ENCODE results near the gene TMPRSS7.

TMPRSS7 gene, protein sequence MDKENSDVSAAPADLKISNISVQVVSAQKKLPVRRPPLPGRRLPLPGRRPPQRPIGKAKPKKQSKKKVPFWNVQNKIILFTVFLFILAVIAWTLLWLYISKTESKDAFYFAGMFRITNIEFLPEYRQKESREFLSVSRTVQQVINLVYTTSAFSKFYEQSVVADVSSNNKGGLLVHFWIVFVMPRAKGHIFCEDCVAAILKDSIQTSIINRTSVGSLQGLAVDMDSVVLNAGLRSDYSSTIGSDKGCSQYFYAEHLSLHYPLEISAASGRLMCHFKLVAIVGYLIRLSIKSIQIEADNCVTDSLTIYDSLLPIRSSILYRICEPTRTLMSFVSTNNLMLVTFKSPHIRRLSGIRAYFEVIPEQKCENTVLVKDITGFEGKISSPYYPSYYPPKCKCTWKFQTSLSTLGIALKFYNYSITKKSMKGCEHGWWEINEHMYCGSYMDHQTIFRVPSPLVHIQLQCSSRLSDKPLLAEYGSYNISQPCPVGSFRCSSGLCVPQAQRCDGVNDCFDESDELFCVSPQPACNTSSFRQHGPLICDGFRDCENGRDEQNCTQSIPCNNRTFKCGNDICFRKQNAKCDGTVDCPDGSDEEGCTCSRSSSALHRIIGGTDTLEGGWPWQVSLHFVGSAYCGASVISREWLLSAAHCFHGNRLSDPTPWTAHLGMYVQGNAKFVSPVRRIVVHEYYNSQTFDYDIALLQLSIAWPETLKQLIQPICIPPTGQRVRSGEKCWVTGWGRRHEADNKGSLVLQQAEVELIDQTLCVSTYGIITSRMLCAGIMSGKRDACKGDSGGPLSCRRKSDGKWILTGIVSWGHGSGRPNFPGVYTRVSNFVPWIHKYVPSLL

DNA sequence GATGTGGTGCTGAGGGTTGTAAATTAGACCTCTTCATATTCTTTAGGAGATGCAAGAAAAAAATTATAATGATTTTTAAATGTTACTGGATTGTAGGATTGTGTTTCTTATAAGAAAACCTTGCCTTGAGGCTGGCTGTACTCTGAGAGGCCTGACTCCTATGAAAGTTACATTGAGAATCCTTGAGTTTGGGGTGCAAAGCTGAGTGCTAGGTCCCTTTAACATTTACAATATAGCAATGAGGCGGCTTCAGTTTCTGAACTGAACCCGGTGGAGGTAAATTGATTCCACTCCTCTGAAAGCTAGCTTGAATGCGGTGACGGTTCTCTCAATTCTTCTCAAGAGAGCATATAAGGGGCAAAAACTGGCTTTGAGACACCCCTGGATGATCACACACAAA, at the start of gene TMPRSS7:
TMPRSS7 (plus strand) TSS at position 301 of the 400 bp plus-strand sequence. CDS start 110 bp downstream, outside the sequence.
- Histone ChIP-seq H3K36me3 (ENCODE audit: control insufficient read depth in 2 of 2, insufficient read depth in 2 of 2, low read length in 2 of 2) (no peaks in the 10 kb centered on the region), H3K4me1 (ENCODE audit: control insufficient read depth in 2 of 2, insufficient read depth in 2 of 2, low read length in 2 of 2) (no peaks in the 10 kb centered on the region), H3K27ac (ENCODE audit: low read depth in 2 of 2, low read length in 2 of 2) (no peak within 1 kb of the TSS), H3K9me3 (ENCODE audit: control insufficient read depth in 2 of 2, low read length in 2 of 2) (no peaks in the 10 kb centered on the region), H3K4me3 (ENCODE audit: low read length in 2 of 2) (no peak within 1 kb of the TSS), H3K27me3 (ENCODE audit: control insufficient read depth in 2 of 2, insufficient read depth in 2 of 2, low read length in 2 of 2) (no peaks in the 10 kb centered on the region), H3K9ac (ENCODE audit: low read depth in 1 of 2, low read length in 2 of 2) (no peak within 1 kb of the TSS)

DNA sequence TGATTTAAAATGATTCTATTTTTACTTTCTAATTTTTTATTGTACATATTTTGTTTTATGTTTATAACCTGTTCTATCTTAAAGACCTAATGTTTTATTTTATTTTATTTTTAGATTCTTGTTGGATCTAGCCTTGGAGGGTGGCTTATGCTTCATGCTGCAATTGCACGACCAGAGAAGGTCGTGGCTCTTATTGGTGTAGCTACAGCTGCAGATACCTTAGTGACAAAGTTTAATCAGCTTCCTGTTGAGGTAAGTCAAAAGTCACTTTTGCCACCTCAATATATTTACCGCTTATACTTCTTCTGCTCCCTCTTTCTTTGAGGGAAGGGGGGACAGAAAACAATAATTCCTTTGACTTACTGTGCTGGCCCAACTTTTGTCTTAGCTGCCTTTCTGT, 47.7 kb upstream of the TMPRSS7 start:
- Histone ChIP-seq H3K9ac (ENCODE audit: low read depth in 1 of 2, low read length in 2 of 2) (no peak overlapping the region), H3K36me3 (ENCODE audit: control insufficient read depth in 2 of 2, insufficient read depth in 2 of 2, low read length in 2 of 2) (peaks cover 12 to 18% of the 10 kb centered on the region in 2 donors), H3K27ac (ENCODE audit: low read depth in 2 of 2, low read length in 2 of 2) (no peak overlapping the region), H3K27me3 (ENCODE audit: control insufficient read depth in 2 of 2, insufficient read depth in 2 of 2, low read length in 2 of 2) (no peaks in the 10 kb centered on the region), H3K9me3 (ENCODE audit: control insufficient read depth in 2 of 2, low read length in 2 of 2) (no peaks in the 10 kb centered on the region), H3K4me3 (ENCODE audit: low read length in 2 of 2) (no peak overlapping the region), H3K4me1 (ENCODE audit: control insufficient read depth in 2 of 2, insufficient read depth in 2 of 2, low read length in 2 of 2) (peaks cover 0 to under 1% of the 10 kb centered on the region in 2 donors)

DNA sequence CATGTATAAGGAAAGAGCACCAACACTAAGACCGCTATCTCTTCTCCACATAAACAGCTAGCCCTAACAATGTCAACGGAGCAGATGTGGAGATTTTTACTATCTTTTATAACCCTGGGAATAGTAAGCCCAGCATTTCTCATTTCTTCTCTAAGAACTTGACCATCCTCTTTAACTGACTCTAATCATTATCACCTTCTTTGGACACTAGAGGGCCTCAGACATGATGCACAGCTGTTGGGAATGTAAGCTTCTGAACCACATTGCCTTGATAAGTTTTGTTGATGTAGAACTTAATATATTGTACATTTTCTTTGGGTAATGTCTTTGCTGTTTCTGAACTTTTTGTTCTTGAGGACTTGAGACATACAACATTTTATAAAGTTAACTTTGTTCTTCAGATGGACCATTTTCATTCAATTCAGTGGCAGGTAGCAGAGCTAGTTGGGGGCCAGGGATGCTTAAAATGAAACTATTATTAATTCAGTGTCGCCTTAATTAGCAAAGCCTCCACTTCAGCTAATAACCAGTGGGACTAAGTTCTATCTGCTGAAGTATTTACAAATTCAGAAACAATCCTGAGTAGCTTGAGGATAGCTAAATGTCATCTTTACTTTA, 45.4 kb upstream of the TMPRSS7 start:
- no peaks in the 10 kb centered on the region for H3K9me3 ChIP-seq (ENCODE audit: control insufficient read depth in 2 of 2, low read length in 2 of 2)
- H3K4me3 ChIP-seq (ENCODE audit: low read length in 2 of 2) = no peak overlapping the region
- H3K36me3 ChIP-seq (ENCODE audit: control insufficient read depth in 2 of 2, insufficient read depth in 2 of 2, low read length in 2 of 2) = peaks cover 15 to 18% of the 10 kb centered on the region in 2 donors
- H3K27ac ChIP-seq (ENCODE audit: low read depth in 2 of 2, low read length in 2 of 2) = no peak overlapping the region
- H3K4me1 ChIP-seq (ENCODE audit: control insufficient read depth in 2 of 2, insufficient read depth in 2 of 2, low read length in 2 of 2) = no peaks in the 10 kb centered on the region
- H3K9ac ChIP-seq (ENCODE audit: low read depth in 1 of 2, low read length in 2 of 2) = no peak overlapping the region
- no peaks in the 10 kb centered on the region for H3K27me3 ChIP-seq (ENCODE audit: control insufficient read depth in 2 of 2, insufficient read depth in 2 of 2, low read length in 2 of 2)

DNA sequence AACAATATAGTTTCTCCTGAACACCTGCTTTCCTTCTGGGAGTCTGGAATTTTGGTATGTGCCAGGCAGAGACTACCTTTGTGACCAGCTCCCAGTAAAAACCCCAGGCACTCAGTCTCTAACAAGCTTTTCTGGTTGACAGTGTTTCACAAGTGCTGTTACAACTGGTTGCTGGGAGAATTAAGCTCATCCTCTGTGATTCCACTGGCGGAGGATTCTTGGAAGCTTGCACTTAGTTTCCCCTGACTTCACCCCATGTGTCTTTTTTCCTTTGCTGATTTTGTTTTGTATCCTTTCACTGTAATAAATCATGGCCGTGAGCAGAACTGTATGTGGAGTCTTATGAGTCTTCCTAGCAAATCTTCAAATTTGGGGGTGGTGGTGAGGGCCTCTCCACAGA, 41.5 kb upstream of the TMPRSS7 start:
- H3K4me1 ChIP-seq (ENCODE audit: control insufficient read depth in 2 of 2, insufficient read depth in 2 of 2, low read length in 2 of 2) = no peaks in the 10 kb centered on the region
- peaks cover 6 to 9% of the 10 kb centered on the region in 2 donors for H3K36me3 ChIP-seq (ENCODE audit: control insufficient read depth in 2 of 2, insufficient read depth in 2 of 2, low read length in 2 of 2)
- H3K27ac ChIP-seq (ENCODE audit: low read depth in 2 of 2, low read length in 2 of 2) = no peak overlapping the region
- H3K9ac ChIP-seq (ENCODE audit: low read depth in 1 of 2, low read length in 2 of 2) = no peak overlapping the region
- H3K9me3 ChIP-seq (ENCODE audit: control insufficient read depth in 2 of 2, low read length in 2 of 2) = no peaks in the 10 kb centered on the region
- no peaks in the 10 kb centered on the region for H3K27me3 ChIP-seq (ENCODE audit: control insufficient read depth in 2 of 2, insufficient read depth in 2 of 2, low read length in 2 of 2)
- H3K4me3 ChIP-seq (ENCODE audit: low read length in 2 of 2) = no peak overlapping the region

DNA sequence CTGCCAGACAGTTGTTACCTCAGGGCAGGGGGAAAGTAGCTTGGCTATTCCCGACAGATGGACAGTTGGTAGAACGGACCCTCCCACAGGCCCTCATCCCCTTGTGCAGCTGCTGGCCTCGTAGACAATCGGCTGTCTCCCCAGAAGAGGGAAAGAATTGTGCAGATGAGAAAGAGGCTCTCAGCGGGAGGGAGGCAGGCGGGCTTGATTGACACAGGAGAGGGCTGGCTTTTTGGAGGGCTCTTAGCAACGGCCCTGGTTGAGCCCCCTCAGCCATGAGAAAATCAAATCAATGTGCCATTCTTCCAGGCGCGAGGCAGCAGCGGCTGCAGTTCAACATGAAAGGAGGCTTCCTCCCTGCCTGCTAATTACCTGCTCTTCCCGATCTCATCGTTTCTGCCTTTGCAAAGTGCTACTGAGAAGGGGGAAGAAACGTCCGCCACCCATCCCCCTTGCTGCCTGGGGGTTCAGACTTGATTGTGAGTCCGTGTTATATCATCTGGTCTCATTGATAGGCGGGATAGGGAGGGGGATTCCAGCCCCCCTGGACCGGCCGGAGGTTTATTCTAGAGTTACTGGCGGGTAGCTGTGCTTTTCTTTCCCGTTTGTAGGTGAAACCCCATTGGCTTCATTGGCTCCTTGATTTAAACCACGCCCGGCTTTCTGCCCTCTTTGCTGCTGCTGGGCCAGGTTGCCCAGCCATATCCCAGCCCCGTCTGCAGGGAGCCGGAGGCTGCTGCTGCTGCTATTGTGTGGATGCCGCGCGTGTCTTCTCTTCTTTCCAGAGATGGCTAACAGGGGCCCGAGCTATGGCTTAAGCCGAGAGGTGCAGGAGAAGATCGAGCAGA, 35.7 kb upstream of the TMPRSS7 start, which contains the start of gene TAGLN3:
TAGLN3 (plus strand) TSS at position 287 of the 848 bp plus-strand sequence; CDS start at position 788, 501 bp downstream.
- Histone ChIP-seq H3K27me3 (ENCODE audit: control insufficient read depth in 2 of 2, insufficient read depth in 2 of 2, low read length in 2 of 2) (peaks cover 0 to 12% of the 10 kb centered on the region in 2 donors), H3K9ac (ENCODE audit: low read depth in 1 of 2, low read length in 2 of 2) (no peak within 1 kb of the TSS), H3K36me3 (ENCODE audit: control insufficient read depth in 2 of 2, insufficient read depth in 2 of 2, low read length in 2 of 2) (peaks cover 0 to under 1% of the 10 kb centered on the region in 2 donors), H3K4me3 (ENCODE audit: low read length in 2 of 2) (peak within 1 kb of the TSS; percentile 52 to 65), H3K9me3 (ENCODE audit: control insufficient read depth in 2 of 2, low read length in 2 of 2) (no peaks in the 10 kb centered on the region), H3K27ac (ENCODE audit: low read depth in 2 of 2, low read length in 2 of 2) (no peak within 1 kb of the TSS), H3K4me1 (ENCODE audit: control insufficient read depth in 2 of 2, insufficient read depth in 2 of 2, low read length in 2 of 2) (peaks cover 3 to 11% of the 10 kb centered on the region in 2 donors)

DNA sequence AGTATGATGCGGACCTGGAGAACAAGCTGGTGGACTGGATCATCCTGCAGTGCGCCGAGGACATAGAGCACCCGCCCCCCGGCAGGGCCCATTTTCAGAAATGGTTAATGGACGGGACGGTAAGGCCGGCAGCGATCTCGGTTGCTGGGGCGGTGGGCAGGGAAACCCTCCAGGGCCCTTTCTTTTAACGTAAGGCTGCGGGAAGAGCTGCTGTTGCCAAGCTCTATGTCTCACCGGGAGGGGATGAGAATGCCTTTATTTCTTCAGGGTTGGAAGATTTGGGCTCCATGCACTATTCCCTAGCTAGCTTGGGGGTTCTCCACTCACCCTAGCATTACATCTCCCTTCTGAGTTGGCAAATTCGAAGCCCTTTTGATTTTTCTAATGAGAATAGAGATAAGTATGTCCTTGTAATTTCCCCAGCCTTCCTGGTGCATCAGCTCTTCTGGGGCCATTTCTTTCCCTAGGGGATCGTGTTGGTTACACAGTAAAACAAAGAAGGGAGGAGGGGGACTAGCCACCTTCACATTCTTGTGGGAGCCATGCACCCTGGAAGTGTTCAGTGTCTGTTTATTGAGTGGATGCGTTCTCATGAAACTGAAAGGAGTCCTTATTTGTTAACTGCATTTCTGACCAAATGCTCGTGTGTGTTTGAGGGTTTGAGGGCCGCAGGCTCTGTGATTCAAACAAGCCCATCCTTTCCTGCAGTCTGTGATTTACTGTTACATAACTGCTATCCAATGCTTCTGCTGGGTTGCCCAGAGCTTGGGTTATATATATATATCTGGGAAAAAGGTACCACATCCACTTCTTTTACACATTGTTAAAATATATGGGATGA, 34.8 kb upstream of the TMPRSS7 start:
- Histone ChIP-seq H3K9ac (ENCODE audit: low read depth in 1 of 2, low read length in 2 of 2) (no peak overlapping the region), H3K4me1 (ENCODE audit: control insufficient read depth in 2 of 2, insufficient read depth in 2 of 2, low read length in 2 of 2) (peaks cover 3 to 11% of the 10 kb centered on the region in 2 donors), H3K36me3 (ENCODE audit: control insufficient read depth in 2 of 2, insufficient read depth in 2 of 2, low read length in 2 of 2) (no peaks in the 10 kb centered on the region), H3K27ac (ENCODE audit: low read depth in 2 of 2, low read length in 2 of 2) (no peak overlapping the region), H3K9me3 (ENCODE audit: control insufficient read depth in 2 of 2, low read length in 2 of 2) (no peaks in the 10 kb centered on the region), H3K27me3 (ENCODE audit: control insufficient read depth in 2 of 2, insufficient read depth in 2 of 2, low read length in 2 of 2) (peaks cover 0 to 12% of the 10 kb centered on the region in 2 donors), H3K4me3 (ENCODE audit: low read length in 2 of 2) (peak overlapping the region in 1 of 2 donors; percentile 65)

DNA sequence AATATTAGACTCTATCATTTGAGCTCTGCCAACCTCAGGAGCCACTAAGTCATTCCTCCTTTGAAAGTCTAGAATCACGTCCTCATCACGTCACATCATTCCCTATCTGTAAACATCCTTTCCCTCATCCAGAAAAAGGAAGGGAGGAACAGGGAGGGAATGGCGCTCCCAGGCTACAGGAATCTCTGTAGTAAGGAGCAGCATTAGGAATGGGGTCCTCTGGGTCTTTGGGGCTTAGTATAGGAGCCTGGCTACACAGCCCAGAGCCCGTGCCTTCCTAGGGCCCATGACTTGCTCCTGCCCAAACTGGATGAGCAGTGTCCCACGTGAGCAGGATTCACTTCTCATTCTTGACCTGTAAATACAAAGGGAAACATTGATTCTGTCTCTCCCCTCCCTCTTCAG, 34.2 kb upstream of the TMPRSS7 start:
- Histone ChIP-seq H3K9ac (ENCODE audit: low read depth in 1 of 2, low read length in 2 of 2) (no peak overlapping the region), H3K27ac (ENCODE audit: low read depth in 2 of 2, low read length in 2 of 2) (no peak overlapping the region), H3K4me3 (ENCODE audit: low read length in 2 of 2) (no peak overlapping the region), H3K4me1 (ENCODE audit: control insufficient read depth in 2 of 2, insufficient read depth in 2 of 2, low read length in 2 of 2) (peaks cover 3 to 11% of the 10 kb centered on the region in 2 donors), H3K9me3 (ENCODE audit: control insufficient read depth in 2 of 2, low read length in 2 of 2) (no peaks in the 10 kb centered on the region), H3K36me3 (ENCODE audit: control insufficient read depth in 2 of 2, insufficient read depth in 2 of 2, low read length in 2 of 2) (no peaks in the 10 kb centered on the region), H3K27me3 (ENCODE audit: control insufficient read depth in 2 of 2, insufficient read depth in 2 of 2, low read length in 2 of 2) (peaks cover 0 to 12% of the 10 kb centered on the region in 2 donors)

DNA sequence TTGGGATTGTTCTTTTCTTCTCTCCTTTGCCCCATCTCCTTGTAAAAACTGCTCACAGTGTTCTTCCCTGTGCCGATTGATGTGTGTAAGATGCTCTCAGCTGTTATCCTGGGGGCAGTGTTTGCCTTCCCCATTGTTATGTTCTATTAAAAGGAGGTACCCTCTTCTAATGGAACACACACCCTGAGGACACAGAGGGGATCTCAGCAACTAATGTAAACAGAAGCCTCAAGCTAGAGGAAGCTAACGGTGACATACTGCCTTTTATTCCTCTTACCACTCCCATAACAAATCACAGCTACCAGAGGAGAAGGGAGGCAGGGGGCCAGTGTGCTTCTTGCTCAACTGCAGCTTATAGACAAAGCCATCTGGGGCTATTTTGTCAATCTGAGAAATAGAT, 33.6 kb upstream of the TMPRSS7 start:
- H3K9ac ChIP-seq (ENCODE audit: low read depth in 1 of 2, low read length in 2 of 2) = no peak overlapping the region
- H3K4me1 ChIP-seq (ENCODE audit: control insufficient read depth in 2 of 2, insufficient read depth in 2 of 2, low read length in 2 of 2) = peaks cover 3 to 11% of the 10 kb centered on the region in 2 donors
- peaks cover 0 to 12% of the 10 kb centered on the region in 2 donors for H3K27me3 ChIP-seq (ENCODE audit: control insufficient read depth in 2 of 2, insufficient read depth in 2 of 2, low read length in 2 of 2)
- no peaks in the 10 kb centered on the region for H3K36me3 ChIP-seq (ENCODE audit: control insufficient read depth in 2 of 2, insufficient read depth in 2 of 2, low read length in 2 of 2)
- H3K27ac ChIP-seq (ENCODE audit: low read depth in 2 of 2, low read length in 2 of 2) = no peak overlapping the region
- H3K4me3 ChIP-seq (ENCODE audit: low read length in 2 of 2) = no peak overlapping the region
- H3K9me3 ChIP-seq (ENCODE audit: control insufficient read depth in 2 of 2, low read length in 2 of 2) = no peaks in the 10 kb centered on the region

DNA sequence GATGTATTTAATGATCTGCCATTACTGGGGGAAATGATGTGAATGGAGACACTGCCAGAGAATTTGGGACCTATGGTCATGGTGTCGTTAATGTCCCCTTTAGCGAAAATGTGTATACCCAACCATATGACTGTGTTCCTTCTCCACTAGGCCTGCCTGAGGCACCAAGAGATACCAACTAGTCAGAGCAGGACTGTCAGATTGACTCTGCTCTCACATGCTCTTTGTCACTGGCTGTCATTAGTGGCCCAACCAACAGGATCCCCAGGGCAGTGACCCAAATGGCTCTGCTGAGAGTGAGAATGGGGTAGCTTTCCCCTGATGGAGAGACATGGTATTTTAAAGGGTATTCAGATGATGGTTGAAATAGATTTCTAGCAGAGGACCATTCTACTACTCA, 33.0 kb upstream of the TMPRSS7 start:
- H3K27me3 ChIP-seq (ENCODE audit: control insufficient read depth in 2 of 2, insufficient read depth in 2 of 2, low read length in 2 of 2) = peaks cover 0 to 12% of the 10 kb centered on the region in 2 donors
- H3K4me1 ChIP-seq (ENCODE audit: control insufficient read depth in 2 of 2, insufficient read depth in 2 of 2, low read length in 2 of 2) = peaks cover 3 to 11% of the 10 kb centered on the region in 2 donors
- H3K27ac ChIP-seq (ENCODE audit: low read depth in 2 of 2, low read length in 2 of 2) = no peak overlapping the region
- H3K9ac ChIP-seq (ENCODE audit: low read depth in 1 of 2, low read length in 2 of 2) = no peak overlapping the region
- no peaks in the 10 kb centered on the region for H3K36me3 ChIP-seq (ENCODE audit: control insufficient read depth in 2 of 2, insufficient read depth in 2 of 2, low read length in 2 of 2)
- H3K9me3 ChIP-seq (ENCODE audit: control insufficient read depth in 2 of 2, low read length in 2 of 2) = no peaks in the 10 kb centered on the region
- no peak overlapping the region for H3K4me3 ChIP-seq (ENCODE audit: low read length in 2 of 2)
